MM.1S (cell line): ENCODE data around the gene PKDCC.

Experiments
- DNase-seq: peaks from one replicate; pipeline ENCODE4 v3.0.0-alpha.2; 2015
- H2AFZ ChIP-seq: fragments of 300-600 bp; sonication (generic); 2 replicates; pipeline ENCODE4 v1.6.0; 2016; ENCODE audit warnings: antibody characterized with exemption, low read length
- H3F3A ChIP-seq: fragments of 300-600 bp; sonication (generic); 2 replicates; pipeline ENCODE4 v1.6.1; 2016; ENCODE audit warnings: mild to moderate bottlenecking, antibody characterized with exemption, low read length, moderate library complexity, mixed read lengths; ENCODE audit not compliant: insufficient read depth
- H3K27ac ChIP-seq: fragments of 300-600 bp; sonication (generic); 2 replicates; pipeline ENCODE4 v1.5.1; 2016; ENCODE audit warnings: mild to moderate bottlenecking, low read length
- H3K27me3 ChIP-seq: fragments of 300-600 bp; sonication (generic); replicated peaks from 2 replicates; pipeline ENCODE4 v1.6.0; 2016; ENCODE audit warnings: low read length; ENCODE audit not compliant: insufficient read depth
- H3K36me3 ChIP-seq: fragments of 300-600 bp; sonication (generic); replicated peaks from 2 replicates; pipeline ENCODE4 v1.6.1; 2016; ENCODE audit warnings: mild to moderate bottlenecking, low read length, mixed read lengths; ENCODE audit not compliant: insufficient read depth
- H3K4me1 ChIP-seq: fragments of 300-600 bp; sonication (generic); 2 replicates; pipeline ENCODE4 v1.6.1; 2016; ENCODE audit warnings: low read length, mixed read lengths
- H3K4me2 ChIP-seq: fragments of 300-600 bp; sonication (generic); 2 replicates; pipeline ENCODE4 v1.6.0; 2016; ENCODE audit warnings: low read depth, low read length
- H3K4me3 ChIP-seq: fragments of 300-600 bp; sonication (generic); 2 replicates; pipeline ENCODE4 v1.5.1; 2016; ENCODE audit warnings: low read length, mixed read lengths
- H3K79me2 ChIP-seq: fragments of 300-600 bp; sonication (generic); 2 replicates; pipeline ENCODE4 v1.6.1; 2016; ENCODE audit warnings: mixed run types, low read length, mixed read lengths
- H3K9ac ChIP-seq: fragments of 300-600 bp; sonication (generic); 2 replicates; pipeline ENCODE4 v1.6.1; 2016; ENCODE audit warnings: low read length, mixed read lengths
- H3K9me2 ChIP-seq: fragments of 300-600 bp; sonication (generic); replicated peaks from 2 replicates; pipeline ENCODE4 v1.6.1; 2016; ENCODE audit warnings: mild to moderate bottlenecking, low read length, mixed read lengths; ENCODE audit not compliant: insufficient read depth
- H3K9me3 ChIP-seq: fragments of 300-600 bp; sonication (generic); replicated peaks from 2 replicates; pipeline ENCODE4 v1.6.1; 2016; ENCODE audit warnings: mild to moderate bottlenecking, low read length, mixed read lengths; ENCODE audit not compliant: insufficient read depth
- H4K20me1 ChIP-seq: fragments of 300-600 bp; sonication (generic); 2 replicates; pipeline ENCODE4 v1.6.1; 2016; ENCODE audit warnings: mild to moderate bottlenecking, low read length, moderate library complexity, mixed read lengths; ENCODE audit not compliant: insufficient read depth
- CTCF ChIP-seq: fragments of 300-600 bp; sonication (generic); IDR thresholded peaks from 2 replicates; pipeline ENCODE4 v1.5.1; 2016; ENCODE audit warnings: antibody characterized with exemption, low read length, mixed read lengths
- EZH2 ChIP-seq: fragments of 300-600 bp; sonication (generic); optimal IDR thresholded peaks from 2 replicates; pipeline ENCODE3; 2017; ENCODE audit warnings: low read depth, mild to moderate bottlenecking, antibody characterized with exemption, low read length, mixed read lengths
- EZH2phosphoT487 ChIP-seq: fragments of 300-600 bp; sonication (generic); IDR thresholded peaks from 2 replicates; pipeline ENCODE4 v1.6.1; 2018; ENCODE audit warnings: antibody characterized with exemption, low read length

PKDCC gene

DNA sequence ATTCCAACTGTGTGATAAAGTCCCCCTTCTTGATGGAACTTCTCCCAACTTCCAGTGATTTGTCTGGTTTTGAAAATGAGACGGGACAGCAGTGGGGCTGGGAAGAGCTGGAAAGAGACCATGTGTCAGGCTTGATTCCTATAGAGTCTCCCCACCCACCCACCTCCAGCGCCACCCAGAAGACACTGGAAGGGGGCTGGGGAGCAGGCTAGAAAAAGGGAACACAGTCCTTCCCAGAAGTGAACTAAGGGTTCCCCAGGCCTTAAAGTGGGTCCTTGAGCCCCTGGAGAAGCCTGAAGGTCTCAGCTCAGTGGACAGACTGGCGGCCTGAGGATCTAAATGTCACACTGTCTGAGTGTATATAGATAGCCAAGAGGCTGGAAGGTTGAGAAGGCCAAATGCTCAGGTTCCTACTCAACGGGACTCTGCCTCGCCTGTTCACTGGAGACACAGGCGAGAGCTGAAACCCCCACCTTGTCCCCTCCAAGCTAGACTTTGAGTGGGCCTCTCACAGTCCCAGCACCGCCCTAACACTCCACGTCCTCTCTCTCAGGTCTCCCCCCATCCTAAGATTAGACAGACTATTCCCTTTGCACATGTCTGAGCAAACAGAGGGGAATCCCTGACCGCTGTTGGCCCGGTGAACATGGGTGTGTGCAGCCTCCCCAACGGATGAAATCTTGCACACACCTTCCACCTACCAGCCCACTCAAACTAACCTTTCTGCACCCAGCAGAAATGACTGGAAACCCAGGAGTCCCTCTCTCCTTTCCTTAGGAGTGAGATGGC lies 1.6 kb downstream of the PKDCC start:
- Histone ChIP-seq H3K4me3 (no peak overlapping the region; the same call in 1 of the 2 replicates), H3K27ac (no peak overlapping the region), H3F3A (no peaks in the 10 kb centered on the region), H3K79me2 (no peaks in the 10 kb centered on the region), H3K27me3 (peaks cover 4% of the 10 kb centered on the region; the same call in 1 of the 2 replicates), H3K9me2 (no peaks in the 10 kb centered on the region), H3K9me3 (no peaks in the 10 kb centered on the region), H3K9ac (no peak overlapping the region), H3K4me2 (peak overlapping the region; percentile 95), H3K4me1 (no peaks in the 10 kb centered on the region), H4K20me1 (no peaks in the 10 kb centered on the region), H2AFZ (no peak overlapping the region), H3K36me3 (no peaks in the 10 kb centered on the region)
- no peak for TF ChIP-seq EZH2
- TF ChIP-seq CTCF = no peak
- no peak for TF ChIP-seq EZH2phosphoT487
- DNase-seq = no peak

GRCh38 chr2:42050010-42050702 lies 2.3 kb downstream of the PKDCC start:
- H3K4me2 ChIP-seq = no peak overlapping the region; the same call in 1 of the 2 replicates
- no peak for DNase-seq
- H3K9me3 ChIP-seq = no peaks in the 10 kb centered on the region
- H3F3A ChIP-seq = no peaks in the 10 kb centered on the region
- TF ChIP-seq EZH2 (no peak), EZH2phosphoT487 (no peak), CTCF (no peak)
- H3K9ac ChIP-seq = no peak overlapping the region
- no peak overlapping the region for H3K27ac ChIP-seq
- peaks cover 4% of the 10 kb centered on the region; the same call in 1 of the 2 replicates for H3K27me3 ChIP-seq
- no peaks in the 10 kb centered on the region for H3K4me1 ChIP-seq
- no peaks in the 10 kb centered on the region for H3K79me2 ChIP-seq
- H4K20me1 ChIP-seq = no peaks in the 10 kb centered on the region
- H2AFZ ChIP-seq = no peak overlapping the region
- no peaks in the 10 kb centered on the region for H3K36me3 ChIP-seq
- H3K9me2 ChIP-seq = no peaks in the 10 kb centered on the region
- no peak overlapping the region for H3K4me3 ChIP-seq

DNA sequence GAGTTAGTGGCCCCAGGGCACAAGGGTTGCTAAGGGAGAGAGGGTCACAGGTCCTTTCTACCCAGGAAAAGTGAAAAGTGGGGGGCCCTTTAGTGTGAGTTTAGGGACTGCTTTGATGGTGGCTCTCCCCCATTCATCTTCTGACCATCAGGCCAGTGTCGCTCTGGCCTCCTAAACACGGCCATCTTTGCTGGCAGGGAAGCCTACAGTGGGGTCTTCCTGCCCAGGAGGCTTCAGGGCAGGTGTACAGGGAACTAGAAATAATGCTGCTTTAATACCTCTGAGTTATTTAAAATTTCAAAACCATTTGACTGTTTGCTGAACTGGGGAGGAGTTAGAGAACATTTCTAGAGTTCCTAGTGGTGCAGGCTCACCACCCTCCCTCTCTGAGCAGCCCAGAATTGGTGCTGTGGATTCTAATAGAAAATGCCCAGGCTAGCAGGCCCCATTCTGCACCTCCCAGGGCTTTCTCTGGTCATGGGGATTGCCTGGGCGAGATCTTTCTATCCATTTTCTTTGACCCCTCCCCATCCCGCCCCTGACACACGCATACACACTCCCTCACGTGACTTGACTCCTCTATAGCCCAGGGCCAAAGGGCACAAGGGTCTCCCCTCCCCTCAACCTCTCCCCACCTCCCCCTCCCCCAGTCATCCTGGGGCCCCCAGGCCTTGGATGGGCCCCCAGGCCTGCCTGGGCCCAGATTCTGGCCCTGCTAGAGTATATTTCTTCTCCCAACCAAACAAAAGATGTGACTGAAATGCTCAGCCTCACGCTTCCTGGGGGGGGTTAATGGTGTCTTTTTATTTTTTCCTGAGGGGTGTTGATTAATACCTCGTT lies 3.1 kb downstream of the PKDCC start:
- TF ChIP-seq CTCF (no peak), EZH2 (no peak)
- H3K27me3 ChIP-seq = peaks cover 4% of the 10 kb centered on the region; the same call in 1 of the 2 replicates
- no peaks in the 10 kb centered on the region for H3K36me3 ChIP-seq
- H2AFZ ChIP-seq = no peak overlapping the region
- H3K27ac ChIP-seq = no peak overlapping the region
- DNase-seq = no peak
- H4K20me1 ChIP-seq = no peaks in the 10 kb centered on the region
- no peaks in the 10 kb centered on the region for H3K79me2 ChIP-seq
- no peaks in the 10 kb centered on the region for H3K4me1 ChIP-seq
- no peak overlapping the region for H3K4me2 ChIP-seq
- no peaks in the 10 kb centered on the region for H3K9me3 ChIP-seq
- no peaks in the 10 kb centered on the region for H3F3A ChIP-seq
- H3K9me2 ChIP-seq = no peaks in the 10 kb centered on the region
- H3K4me3 ChIP-seq = no peak overlapping the region
- H3K9ac ChIP-seq = no peak overlapping the region
